GM12865 (cell line): ENCODE results near the gene PTPRN2.

Experiments used
- DNase-seq: peaks from one replicate; pipeline ENCODE4 v3.0.0; 2010; ENCODE audit warnings: low read depth
- H3K4me3 ChIP-seq: 2 replicates; pipeline ENCODE4 v1.5.1; 2011; ENCODE audit warnings: mild to moderate bottlenecking, low read depth, low read length, control low read depth
- TF ChIP-seq, protein P1 (sequence below): IDR thresholded peaks from 2 replicates; pipeline ENCODE4 v1.5.1; 2011; ENCODE audit warnings: low read length, control low read depth, low read depth, inconsistent platforms; ENCODE audit not compliant: insufficient read depth; ENCODE audit errors: missing control alignments

Gene PTPRN2

DNA sequence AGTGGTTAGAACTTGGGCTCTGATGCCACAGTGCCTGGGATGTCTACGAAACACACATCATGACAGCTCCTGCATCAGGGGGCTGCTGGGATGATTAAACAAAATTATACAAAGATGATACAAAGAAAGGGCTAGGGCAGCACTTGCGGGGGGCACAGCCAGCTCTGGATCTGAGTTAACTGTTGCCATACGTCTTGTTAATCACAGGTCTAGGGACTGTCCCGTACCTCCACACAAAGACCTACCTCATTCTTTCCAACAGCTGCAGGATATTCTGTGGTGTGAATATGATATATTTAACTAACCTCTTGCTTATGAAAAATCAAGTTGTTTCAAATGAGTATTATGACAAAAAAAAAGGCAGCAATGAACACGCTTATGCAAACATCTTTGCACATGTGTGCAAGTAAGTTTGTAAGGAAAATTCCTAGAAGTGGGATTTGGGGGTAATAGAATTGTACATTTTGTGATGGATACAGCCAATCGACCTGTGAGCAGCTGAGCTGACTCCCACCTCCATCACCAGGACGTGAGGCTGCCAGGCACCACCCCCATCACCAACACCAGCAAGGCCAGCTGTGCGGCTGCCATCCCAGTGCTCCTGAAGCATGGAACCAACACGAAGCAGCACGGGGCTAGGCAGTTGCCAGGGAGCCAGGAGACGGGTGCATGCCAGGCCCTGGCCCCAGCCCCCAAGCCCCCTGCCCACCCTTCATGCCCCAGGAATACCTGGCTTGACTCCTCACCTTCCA lies 23.5 kb downstream of the PTPRN2 start:
- DNase-seq: no peak
- no peak overlapping the region for H3K4me3 ChIP-seq
- TF ChIP-seq, protein P1, sequence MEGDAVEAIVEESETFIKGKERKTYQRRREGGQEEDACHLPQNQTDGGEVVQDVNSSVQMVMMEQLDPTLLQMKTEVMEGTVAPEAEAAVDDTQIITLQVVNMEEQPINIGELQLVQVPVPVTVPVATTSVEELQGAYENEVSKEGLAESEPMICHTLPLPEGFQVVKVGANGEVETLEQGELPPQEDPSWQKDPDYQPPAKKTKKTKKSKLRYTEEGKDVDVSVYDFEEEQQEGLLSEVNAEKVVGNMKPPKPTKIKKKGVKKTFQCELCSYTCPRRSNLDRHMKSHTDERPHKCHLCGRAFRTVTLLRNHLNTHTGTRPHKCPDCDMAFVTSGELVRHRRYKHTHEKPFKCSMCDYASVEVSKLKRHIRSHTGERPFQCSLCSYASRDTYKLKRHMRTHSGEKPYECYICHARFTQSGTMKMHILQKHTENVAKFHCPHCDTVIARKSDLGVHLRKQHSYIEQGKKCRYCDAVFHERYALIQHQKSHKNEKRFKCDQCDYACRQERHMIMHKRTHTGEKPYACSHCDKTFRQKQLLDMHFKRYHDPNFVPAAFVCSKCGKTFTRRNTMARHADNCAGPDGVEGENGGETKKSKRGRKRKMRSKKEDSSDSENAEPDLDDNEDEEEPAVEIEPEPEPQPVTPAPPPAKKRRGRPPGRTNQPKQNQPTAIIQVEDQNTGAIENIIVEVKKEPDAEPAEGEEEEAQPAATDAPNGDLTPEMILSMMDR: no peak

DNA sequence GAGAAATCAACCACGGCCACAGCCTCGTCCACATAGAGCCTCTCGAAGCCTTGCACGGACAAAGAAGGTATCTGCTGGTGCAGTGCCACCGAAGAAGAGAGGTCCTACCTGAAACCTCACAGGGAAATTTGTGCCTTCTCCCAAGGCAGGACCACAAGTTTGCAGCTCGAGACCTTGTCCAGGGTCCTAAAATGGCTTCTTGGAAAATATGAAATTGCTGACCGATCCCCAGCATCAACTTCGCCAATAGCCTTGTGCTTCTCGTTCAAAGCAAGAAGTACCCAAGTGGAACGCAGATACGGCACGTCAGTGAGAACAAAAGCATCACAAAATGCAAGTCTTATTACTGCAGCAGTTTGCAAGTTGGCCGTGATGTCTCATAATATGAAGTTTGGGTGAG lies 24.6 kb downstream of the PTPRN2 start:
- DNase-seq: no peak
- no peak overlapping the region for H3K4me3 ChIP-seq
- TF ChIP-seq, protein P1: no peak

DNA sequence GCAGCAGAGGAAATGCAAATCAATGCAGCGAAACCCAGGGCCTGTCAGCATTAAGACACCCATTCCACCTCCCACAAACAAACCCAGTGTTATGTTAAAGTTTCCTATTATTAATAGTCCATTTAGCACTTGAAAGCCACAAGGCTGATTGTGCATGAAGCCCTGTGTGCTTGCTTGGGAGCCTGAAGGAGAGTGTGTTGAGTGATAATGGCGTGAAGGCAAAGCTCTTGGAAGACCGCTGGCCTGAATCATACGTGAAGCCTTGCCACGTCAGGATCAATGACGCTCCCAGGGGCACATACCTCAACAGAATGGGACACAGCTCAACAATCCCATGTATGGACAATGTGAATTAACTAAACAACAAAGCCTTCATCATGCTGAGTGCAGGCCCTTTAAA lies 25.1 kb downstream of the PTPRN2 start:
- no peak for DNase-seq
- TF ChIP-seq, protein P1: no peak
- H3K4me3 ChIP-seq: no peak overlapping the region

DNA sequence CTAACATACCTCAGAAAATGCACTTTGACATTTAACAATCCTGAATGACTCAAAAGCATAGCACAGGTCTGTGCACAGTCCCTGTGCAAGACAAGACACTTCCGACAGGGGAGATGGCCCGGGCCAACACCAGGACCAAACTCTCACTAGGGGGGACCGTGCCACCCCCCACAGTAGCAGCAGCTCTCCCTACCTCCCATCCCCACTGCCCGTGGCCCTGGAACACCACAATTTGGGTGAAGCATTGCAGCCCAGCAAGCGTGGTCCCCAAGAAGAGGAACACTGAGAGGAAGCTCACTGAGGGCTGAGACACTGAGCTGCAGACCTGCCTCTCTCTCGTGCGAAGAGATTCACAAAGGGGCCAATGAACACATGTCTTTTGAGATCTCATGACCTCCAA lies 26.0 kb downstream of the PTPRN2 start:
- no peak for DNase-seq
- no peak overlapping the region for H3K4me3 ChIP-seq
- TF ChIP-seq, protein P1: no peak

DNA sequence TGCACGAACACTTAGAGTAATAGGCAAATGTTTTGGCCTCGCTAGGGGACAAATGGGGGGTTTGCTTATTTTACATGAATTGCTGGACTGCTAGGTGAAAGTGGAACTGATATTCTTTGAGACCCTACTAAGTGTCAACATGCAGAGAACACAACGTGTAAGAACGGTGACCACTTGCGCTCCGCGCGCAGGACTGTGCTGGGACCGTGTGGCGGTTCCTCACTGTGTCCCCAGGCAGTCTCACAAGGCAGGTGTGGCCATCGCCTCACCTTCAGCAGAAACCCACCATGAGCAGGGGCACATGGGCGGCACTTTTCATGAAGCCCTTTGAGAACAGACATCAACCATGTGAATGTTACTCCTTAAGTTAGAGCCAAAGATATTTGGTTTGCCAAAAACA lies 27.2 kb downstream of the PTPRN2 start:
- no peak for DNase-seq
- TF ChIP-seq, protein P1: no peak
- no peak overlapping the region for H3K4me3 ChIP-seq

DNA sequence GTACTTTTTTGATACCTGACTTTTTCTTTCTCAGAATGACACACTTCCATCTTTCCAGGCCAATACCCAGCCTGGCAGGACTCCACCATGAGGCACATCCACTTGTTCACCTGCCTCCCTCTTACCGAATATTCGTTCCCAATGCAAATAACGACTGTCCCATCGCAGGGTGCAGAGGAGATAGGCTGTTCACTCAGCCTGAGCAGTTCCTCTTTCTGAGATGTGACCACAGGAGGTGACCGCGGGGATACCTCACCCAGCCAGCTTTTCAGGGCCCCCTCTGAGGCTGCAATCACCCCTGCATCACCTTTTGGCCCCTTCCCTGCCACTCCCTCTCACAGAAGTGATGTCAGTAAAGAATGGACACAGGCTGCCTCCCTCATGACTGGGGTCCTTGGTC lies 28.3 kb downstream of the PTPRN2 start:
- TF ChIP-seq, protein P1: no peak
- H3K4me3 ChIP-seq: no peak overlapping the region
- DNase-seq: no peak

DNA sequence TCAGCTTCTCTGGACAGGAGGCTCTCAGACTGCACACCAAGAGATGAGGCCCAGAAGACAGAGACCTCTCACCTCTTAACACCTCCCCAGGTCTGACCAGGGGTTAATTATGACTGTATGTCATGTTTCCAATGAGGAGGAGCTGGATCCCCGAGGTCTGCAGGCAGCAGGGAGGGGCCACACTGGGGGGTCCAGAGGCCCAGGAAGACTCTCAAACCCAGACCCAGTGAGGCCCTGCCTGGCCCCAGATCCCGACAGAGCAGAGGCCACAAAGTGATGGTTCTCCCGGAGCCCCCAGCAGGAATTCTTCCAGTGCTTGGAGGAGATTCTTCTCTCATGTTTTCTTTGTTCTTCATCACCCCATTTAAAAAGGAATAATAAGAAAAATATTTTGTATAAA lies 28.8 kb downstream of the PTPRN2 start:
- H3K4me3 ChIP-seq: no peak overlapping the region
- TF ChIP-seq, protein P1: no peak
- no peak for DNase-seq
